Uterus (tissue), 2 donors: ENCODE data around the gene UCHL3.

Experiments used
- POLR2A ChIP-seq, 2 donors: fragments of 450-650 bp; IDR thresholded peaks; one replicate each; pipeline ENCODE4 v1.6.1; 2016; ENCODE audit warnings: antibody characterized with exemption in 2 of 2, mild to moderate bottlenecking in 1 of 2, moderate library complexity in 1 of 2
- TF ChIP-seq, protein P1 (sequence below), 4 experiments: fragments of 200-600 bp in 2 of 4; fragments of 450-650 bp in 2 of 4; sonication (generic) in 2 of 4; IDR thresholded peaks; one replicate each; pipeline ENCODE4 v1.5.1; 2016 to 2019; ENCODE audit warnings: antibody characterized with exemption in 4 of 4, mild to moderate bottlenecking in 2 of 4, moderate library complexity in 1 of 4

DNA sequence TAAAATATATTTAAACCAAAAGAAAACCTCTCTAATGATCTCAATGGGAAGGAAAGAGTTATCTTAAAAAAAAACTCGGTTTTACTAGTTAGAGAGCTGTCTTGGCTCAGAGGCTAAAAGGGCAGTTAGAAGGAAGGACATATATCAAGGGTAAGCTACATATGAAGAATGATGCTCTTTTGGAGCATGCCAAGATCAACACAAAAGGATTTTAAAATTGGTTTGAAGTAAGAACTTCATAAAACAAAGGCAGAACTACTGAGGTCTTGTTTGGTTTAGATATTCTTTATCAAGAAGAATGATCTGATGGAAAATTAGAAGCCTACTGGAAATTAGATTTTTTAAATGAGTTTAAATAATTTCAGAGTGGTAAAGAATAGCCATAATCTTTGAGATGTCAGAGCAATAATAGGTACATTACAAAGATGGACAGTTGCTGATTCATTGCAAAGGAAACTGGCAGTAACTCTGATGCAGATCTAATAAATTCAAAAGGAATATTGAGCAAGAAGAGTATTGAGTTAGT lies 47.1 kb downstream of the UCHL3 start:
- TF ChIP-seq, protein P1, sequence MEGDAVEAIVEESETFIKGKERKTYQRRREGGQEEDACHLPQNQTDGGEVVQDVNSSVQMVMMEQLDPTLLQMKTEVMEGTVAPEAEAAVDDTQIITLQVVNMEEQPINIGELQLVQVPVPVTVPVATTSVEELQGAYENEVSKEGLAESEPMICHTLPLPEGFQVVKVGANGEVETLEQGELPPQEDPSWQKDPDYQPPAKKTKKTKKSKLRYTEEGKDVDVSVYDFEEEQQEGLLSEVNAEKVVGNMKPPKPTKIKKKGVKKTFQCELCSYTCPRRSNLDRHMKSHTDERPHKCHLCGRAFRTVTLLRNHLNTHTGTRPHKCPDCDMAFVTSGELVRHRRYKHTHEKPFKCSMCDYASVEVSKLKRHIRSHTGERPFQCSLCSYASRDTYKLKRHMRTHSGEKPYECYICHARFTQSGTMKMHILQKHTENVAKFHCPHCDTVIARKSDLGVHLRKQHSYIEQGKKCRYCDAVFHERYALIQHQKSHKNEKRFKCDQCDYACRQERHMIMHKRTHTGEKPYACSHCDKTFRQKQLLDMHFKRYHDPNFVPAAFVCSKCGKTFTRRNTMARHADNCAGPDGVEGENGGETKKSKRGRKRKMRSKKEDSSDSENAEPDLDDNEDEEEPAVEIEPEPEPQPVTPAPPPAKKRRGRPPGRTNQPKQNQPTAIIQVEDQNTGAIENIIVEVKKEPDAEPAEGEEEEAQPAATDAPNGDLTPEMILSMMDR (IDR thresholded peaks at IDR 0.05) = no peak
- no peak for TF ChIP-seq POLR2A (IDR thresholded peaks at IDR 0.05)
